ENCODE measurements around the gene PACSIN1. TPM values are rescaled to one million over a fixed set of nuclear protein-coding genes. Genes with fewer than 3 reads are reported as not detected.

PACSIN1 gene, protein sequence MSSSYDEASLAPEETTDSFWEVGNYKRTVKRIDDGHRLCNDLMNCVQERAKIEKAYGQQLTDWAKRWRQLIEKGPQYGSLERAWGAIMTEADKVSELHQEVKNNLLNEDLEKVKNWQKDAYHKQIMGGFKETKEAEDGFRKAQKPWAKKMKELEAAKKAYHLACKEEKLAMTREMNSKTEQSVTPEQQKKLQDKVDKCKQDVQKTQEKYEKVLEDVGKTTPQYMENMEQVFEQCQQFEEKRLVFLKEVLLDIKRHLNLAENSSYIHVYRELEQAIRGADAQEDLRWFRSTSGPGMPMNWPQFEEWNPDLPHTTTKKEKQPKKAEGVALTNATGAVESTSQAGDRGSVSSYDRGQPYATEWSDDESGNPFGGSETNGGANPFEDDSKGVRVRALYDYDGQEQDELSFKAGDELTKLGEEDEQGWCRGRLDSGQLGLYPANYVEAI
- not detected in 2 replicates for total RNA-seq (2014; rRNA removed; shearing (Covaris generic))

- H3K4me1 ChIP-seq, result no peaks in the 10 kb centered on the region
- H3K27me3 ChIP-seq, result no peaks in the 10 kb centered on the region
- H3K9me3 ChIP-seq (replicated peaks), result no peaks in the 10 kb centered on the region
- H3K36me3 ChIP-seq, result no peaks in the 10 kb centered on the region
- H3K27ac ChIP-seq, result no peak within 1 kb of the TSS
- DNase-seq, result no peak
- no peak within 1 kb of the TSS for H3K4me3 ChIP-seq
Observed at GRCh38 chr6:34465531-34466241, at the start of gene PACSIN1. Gene PACSIN1, plus strand, starts transcription at chr6:34466076. Its CDS starts 60,230 bp downstream, at chr6:34526306.

DNA sequence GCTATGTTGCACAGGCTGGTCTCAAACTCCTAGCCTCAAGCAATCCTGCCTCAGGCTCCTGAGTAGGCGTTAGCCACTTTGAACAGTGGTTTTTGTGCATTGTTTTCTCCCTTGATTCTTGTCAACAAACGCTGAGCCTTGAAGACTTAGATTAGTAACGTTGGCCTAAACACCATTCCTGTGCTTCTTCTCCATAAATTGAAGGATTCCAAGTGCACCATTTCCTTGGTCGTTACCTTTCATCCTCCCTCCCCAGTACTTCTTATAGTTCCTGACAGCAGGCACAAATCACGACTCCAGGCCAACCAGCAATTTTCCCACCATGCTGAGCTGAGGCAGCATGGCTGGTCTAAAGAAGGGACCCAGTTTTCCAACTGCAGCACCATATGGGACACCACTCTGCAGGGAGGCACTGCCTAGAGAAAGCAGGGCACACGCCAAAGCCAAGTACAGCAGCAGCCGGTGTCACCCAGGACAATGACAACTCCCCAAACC is 49.0 kb upstream of the PACSIN1 start:
- H3K4me1 ChIP-seq, result no peaks in the 10 kb centered on the region
- no peak overlapping the region for H3K27ac ChIP-seq
- H3K4me3 ChIP-seq, result no peak overlapping the region
- no peak for DNase-seq
- H3K27me3 ChIP-seq, result no peaks in the 10 kb centered on the region
- H3K36me3 ChIP-seq, result peaks cover 59% of the 10 kb centered on the region
- no peaks in the 10 kb centered on the region for H3K9me3 ChIP-seq (replicated peaks)

DNA sequence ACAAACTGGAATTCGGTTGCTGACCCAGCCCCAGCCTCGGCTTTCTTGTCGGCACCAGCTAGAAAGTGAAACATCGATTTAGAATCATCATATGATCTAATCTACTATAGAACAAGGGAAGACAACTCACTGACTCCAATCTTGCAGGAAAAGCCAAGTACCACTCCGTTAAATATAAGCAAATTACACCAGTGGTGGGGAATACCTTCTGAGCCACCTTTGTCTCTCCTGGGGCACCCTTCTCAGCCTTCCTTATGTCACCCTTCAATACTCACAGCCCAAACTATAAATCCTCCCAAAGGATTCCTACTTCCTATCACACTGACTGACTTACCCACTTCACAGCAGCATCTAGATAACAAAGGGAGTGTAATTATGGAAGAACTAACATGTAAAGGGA is 47.5 kb upstream of the PACSIN1 start:
- Histone ChIP-seq H3K27me3 (no peaks in the 10 kb centered on the region), H3K36me3 (peaks cover 74% of the 10 kb centered on the region), H3K4me3 (no peak overlapping the region), H3K27ac (no peak overlapping the region), H3K9me3 (replicated peaks) (no peaks in the 10 kb centered on the region), H3K4me1 (no peaks in the 10 kb centered on the region)
- no peak for DNase-seq

DNA sequence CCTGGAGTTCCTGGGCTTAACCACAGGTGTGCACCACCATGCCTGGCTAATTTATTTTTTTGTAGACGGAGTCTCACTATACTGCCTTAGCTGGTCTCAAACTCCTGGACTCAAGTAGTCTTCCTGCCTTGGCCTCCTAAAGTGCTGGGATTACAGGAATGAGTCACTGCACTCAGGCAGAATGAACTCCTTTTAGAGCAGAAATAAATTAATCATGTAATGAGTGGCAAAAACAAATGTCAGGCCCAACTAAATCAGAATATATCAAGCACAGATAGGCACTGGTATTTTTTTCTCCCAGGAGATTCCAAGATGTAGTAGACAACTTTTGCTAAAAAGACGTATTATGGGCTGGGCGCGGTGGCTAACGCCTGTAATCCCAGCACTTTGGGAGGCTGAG is 42.6 kb upstream of the PACSIN1 start:
- no peak for DNase-seq
- peaks cover 69% of the 10 kb centered on the region for H3K36me3 ChIP-seq
- no peak overlapping the region for H3K27ac ChIP-seq
- no peak overlapping the region for H3K4me3 ChIP-seq
- no peaks in the 10 kb centered on the region for H3K27me3 ChIP-seq
- no peaks in the 10 kb centered on the region for H3K9me3 ChIP-seq (replicated peaks)
- peaks cover 4% of the 10 kb centered on the region; the same call in 1 of the 2 replicates for H3K4me1 ChIP-seq

DNA sequence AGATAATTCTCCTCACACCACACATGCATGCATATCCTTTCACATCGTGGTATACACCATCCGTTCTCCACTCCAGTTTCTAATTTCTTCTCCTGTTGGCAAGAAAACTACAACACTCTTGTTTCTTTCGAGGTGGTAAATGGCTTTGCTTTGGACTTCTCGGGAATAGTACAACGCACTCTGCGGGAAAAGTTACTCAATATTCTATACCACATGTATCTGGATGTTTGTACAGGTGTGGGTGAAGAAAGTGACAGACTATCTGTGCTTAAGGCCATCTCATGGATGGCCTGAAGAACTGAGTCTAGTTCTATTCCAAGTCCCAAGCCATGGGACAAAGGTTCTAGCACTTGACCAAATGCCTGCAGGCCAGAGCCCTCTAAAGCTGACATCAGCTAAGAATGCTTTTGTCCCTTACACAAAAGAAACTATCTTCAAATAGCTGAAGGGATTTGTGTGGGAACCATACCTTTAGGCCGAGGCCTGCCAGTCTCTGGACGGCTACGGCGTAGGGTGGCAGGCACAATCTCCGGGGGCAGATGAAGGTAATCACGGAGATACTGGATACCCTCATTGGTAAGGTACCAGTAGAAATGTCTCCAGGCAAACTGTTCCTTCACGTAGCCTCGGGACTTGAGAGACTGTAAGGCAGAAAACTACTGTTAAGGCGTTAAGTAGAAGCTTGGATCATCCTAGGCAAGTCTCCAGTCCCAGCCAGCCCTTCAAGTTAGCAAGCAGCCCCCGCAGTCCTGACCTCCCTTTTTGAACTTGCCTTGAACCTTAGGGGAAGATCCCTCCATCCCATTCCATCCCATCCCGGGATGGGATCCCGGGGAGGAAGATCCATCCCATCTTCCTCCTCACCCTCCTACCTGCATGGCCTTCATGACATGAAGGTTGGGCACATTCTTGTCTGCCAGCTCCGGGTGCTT is 41.4 kb upstream of the PACSIN1 start:
- Histone ChIP-seq H3K36me3 (peaks cover 57% of the 10 kb centered on the region), H3K4me3 (peak overlapping the region; percentile 95), H3K9me3 (replicated peaks) (no peaks in the 10 kb centered on the region), H3K4me1 (peaks cover 4% of the 10 kb centered on the region; the same call in 1 of the 2 replicates), H3K27me3 (no peaks in the 10 kb centered on the region), H3K27ac (no peak overlapping the region; the same call in 1 of the 2 replicates)
- DNase-seq, result no peak

DNA sequence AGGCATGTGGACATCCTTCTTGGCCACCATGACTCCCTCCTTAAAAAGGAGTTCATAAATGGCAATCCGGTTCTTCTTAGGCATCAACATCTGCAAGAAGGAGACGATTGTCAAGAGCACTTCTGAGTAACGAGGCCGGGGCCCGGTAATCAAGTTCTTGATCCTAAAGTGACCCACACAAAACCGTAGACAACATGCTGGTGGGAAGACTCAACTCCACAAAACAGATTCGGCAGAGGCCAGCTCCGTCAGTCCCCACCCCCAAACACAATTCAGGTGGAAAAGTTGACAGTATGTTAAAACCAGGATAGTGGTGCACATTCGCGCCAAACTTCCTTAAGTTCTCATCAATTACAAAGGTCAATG is 40.8 kb upstream of the PACSIN1 start:
- H3K27ac ChIP-seq, result peak overlapping the region; percentile 89
- peak overlapping the region; percentile 95 for H3K4me3 ChIP-seq
- no peak for DNase-seq
- no peaks in the 10 kb centered on the region for H3K9me3 ChIP-seq (replicated peaks)
- H3K36me3 ChIP-seq, result peaks cover 51% of the 10 kb centered on the region
- peaks cover 4% of the 10 kb centered on the region; the same call in 1 of the 2 replicates for H3K4me1 ChIP-seq
- H3K27me3 ChIP-seq, result no peaks in the 10 kb centered on the region

GRCh38 chr6:34425498-34426410 is 40.1 kb upstream of the PACSIN1 start, which contains the start of gene RPS10:
Gene RPS10, minus strand, starts transcription at chr6:34426069. Its CDS starts 848 bp downstream, at chr6:34425221.
- Histone ChIP-seq H3K27me3 (no peaks in the 10 kb centered on the region), H3K4me1 (peaks cover 4% of the 10 kb centered on the region; the same call in 1 of the 2 replicates)
- peak; percentile 92 to 95 for DNase-seq

DNA sequence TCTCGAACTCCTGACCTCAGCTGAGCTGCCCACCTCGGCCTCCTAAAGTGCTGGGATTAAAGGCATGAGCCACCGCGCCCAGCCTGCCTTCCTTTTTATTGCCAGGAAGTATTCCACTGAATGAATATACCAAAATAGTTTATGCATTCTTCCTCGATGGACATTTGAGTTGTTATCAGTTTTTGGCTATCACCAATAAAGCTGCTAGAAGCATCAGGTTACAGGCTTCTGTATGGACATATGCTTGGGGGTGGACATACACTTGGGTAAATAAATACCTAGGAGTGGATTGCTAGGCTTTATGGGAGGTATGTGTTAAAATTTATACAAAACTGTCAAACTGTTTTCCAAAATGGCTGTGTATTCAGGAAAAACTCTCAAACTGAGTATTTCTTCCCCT is 30.0 kb upstream of the PACSIN1 start:
- no peak for DNase-seq

More at GRCh38 chr6:34425498-34426410, 40.1 kb upstream of the PACSIN1 start, which contains the start of gene RPS10:
- Histone ChIP-seq H3K4me3 (peak within 1 kb of the TSS; percentile 95), H3K36me3 (peaks cover 45% of the 10 kb centered on the region), H3K27ac (peak within 1 kb of the TSS; percentile 89), H3K9me3 (replicated peaks) (no peaks in the 10 kb centered on the region)

GRCh38 chr6:34436803-34437643 is 28.9 kb upstream of the PACSIN1 start:
- no peaks in the 10 kb centered on the region for H3K9me3 ChIP-seq (replicated peaks)
- H3K36me3 ChIP-seq, result no peaks in the 10 kb centered on the region
- DNase-seq, result no peak
- no peaks in the 10 kb centered on the region for H3K4me1 ChIP-seq
- no peaks in the 10 kb centered on the region for H3K27me3 ChIP-seq
- H3K4me3 ChIP-seq, result no peak overlapping the region
- H3K27ac ChIP-seq, result no peak overlapping the region

More for the DNA sequence above, 30.0 kb upstream of the PACSIN1 start:
- Histone ChIP-seq H3K27ac (no peak overlapping the region), H3K4me3 (no peak overlapping the region), H3K9me3 (replicated peaks) (no peaks in the 10 kb centered on the region), H3K4me1 (no peaks in the 10 kb centered on the region), H3K36me3 (no peaks in the 10 kb centered on the region), H3K27me3 (no peaks in the 10 kb centered on the region)

DNA sequence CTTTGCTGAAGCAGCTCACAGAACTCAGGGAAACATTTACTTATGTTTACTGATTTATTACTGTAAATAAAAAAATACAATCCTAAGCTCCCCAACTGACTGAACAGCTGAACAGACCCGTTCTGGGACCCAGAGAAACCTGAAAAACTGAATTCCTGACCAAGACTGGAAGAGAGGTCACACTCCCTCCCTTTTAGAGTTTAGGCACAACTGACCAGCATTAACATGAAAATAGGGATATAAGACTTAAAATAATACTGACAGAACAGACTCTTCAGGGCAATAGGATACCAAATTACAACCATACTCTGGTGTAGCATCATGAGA is 28.3 kb upstream of the PACSIN1 start:
- no peak overlapping the region for H3K4me3 ChIP-seq
- H3K36me3 ChIP-seq, result no peaks in the 10 kb centered on the region
- H3K27me3 ChIP-seq, result no peaks in the 10 kb centered on the region
- H3K27ac ChIP-seq, result no peak overlapping the region
- H3K4me1 ChIP-seq, result no peaks in the 10 kb centered on the region
- H3K9me3 ChIP-seq (replicated peaks), result no peaks in the 10 kb centered on the region
- no peak for DNase-seq

DNA sequence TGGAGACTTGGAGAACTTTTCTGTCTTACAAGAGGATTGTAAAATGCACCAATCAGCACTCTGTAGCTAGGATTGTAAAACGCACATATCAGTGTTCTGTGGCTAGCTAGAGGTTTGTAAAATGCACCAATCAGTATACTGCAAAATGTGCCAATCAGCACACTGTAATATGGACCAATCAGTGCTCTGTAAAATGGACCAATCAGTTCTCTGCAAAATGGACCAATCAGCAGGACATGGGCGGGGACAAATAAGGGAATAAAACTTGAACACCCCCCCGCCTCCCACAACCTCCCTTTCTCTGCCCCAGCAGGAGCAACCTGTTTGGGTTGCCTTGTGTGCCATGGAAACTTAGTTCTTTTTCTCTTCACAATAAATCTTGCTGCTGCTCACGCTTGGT is 27.2 kb upstream of the PACSIN1 start:
- DNase-seq, result no peak
- H3K27me3 ChIP-seq, result no peaks in the 10 kb centered on the region
- H3K4me3 ChIP-seq, result no peak overlapping the region
- H3K27ac ChIP-seq, result no peak overlapping the region
- no peaks in the 10 kb centered on the region for H3K9me3 ChIP-seq (replicated peaks)
- H3K36me3 ChIP-seq, result no peaks in the 10 kb centered on the region
- no peaks in the 10 kb centered on the region for H3K4me1 ChIP-seq

GRCh38 chr6:34439442-34439841 is 26.4 kb upstream of the PACSIN1 start:
- H3K36me3 ChIP-seq, result no peaks in the 10 kb centered on the region
- H3K4me3 ChIP-seq, result no peak overlapping the region
- no peak overlapping the region for H3K27ac ChIP-seq
- H3K27me3 ChIP-seq, result no peaks in the 10 kb centered on the region
- no peaks in the 10 kb centered on the region for H3K4me1 ChIP-seq
- no peak for DNase-seq
- H3K9me3 ChIP-seq (replicated peaks), result no peaks in the 10 kb centered on the region

DNA sequence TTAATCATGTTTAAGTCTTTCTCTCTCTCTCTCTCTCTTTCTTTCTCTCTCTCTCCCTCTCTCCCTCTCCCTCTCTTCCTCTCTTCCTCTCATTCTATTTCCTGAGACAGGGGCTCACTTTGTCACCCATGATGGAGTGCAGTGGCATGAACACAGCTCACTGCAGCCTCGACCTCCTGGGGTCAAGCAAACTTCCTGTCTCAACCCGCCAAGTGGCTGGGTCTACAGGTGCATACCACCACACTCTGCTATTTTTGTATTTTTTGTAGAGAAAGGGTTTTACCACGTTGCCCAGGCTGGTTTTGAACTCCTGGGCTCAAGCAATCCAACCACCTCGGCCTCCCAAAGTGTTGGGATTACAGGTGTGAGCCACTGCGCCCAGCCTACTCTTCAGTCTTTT is 24.4 kb upstream of the PACSIN1 start:
- Histone ChIP-seq H3K9me3 (replicated peaks) (no peaks in the 10 kb centered on the region), H3K27me3 (no peaks in the 10 kb centered on the region), H3K4me3 (no peak overlapping the region), H3K4me1 (no peaks in the 10 kb centered on the region), H3K36me3 (no peaks in the 10 kb centered on the region), H3K27ac (no peak overlapping the region)
- DNase-seq, result no peak
